PC-9 (cell line): Measurements from ENCODE around the gene USP9X. TPM values are rescaled to one million over a fixed set of nuclear protein-coding genes. Genes with fewer than 3 reads are reported as not detected.
"Not testable (repeated sequence)": the region's sequence is repeated elsewhere in the genome, so short reads cannot be mapped to it uniquely, and the experiment has no call there.

Experiments used
- BruUV-seq: library from RNA; stranded (reverse); fragments of 400-500 nt; replicated peaks from 2 replicates; lab custom pipeline; 2021; lab: Mats Ljungman, UMichigan
- CTCF ChIA-PET: fragments of 300-600 bp; sonication (Branson Sonifier 250); formaldehyde crosslinking; loops from one replicate; lab custom pipeline; 2022; ENCODE audit warnings: antibody characterized with exemption; lab: Charles Lee
- POLR2A ChIA-PET: fragments of 300-600 bp; sonication (Branson Sonifier 250); formaldehyde crosslinking; loops from one replicate; lab custom pipeline; 2022; ENCODE audit warnings: antibody characterized with exemption; ENCODE audit not compliant: unreplicated experiment; lab: Charles Lee
- DNase-seq, 2 experiments: peaks; one replicate each; pipeline versions ENCODE4 v3.0.0 to v3.0.0-alpha.2; 2015 to 2022; ENCODE audit warnings: mixed read lengths in 1 of 2
- H2AFZ ChIP-seq: fragments of 200-600 bp; sonication (generic); 2 replicates; pipeline ENCODE4 v1.8.1; 2017; ENCODE audit warnings: antibody characterized with exemption
- H3F3A ChIP-seq: fragments of 200-600 bp; sonication (generic); 2 replicates; pipeline ENCODE4 v1.8.1; 2017; ENCODE audit warnings: antibody characterized with exemption, mild to moderate bottlenecking, low read depth; ENCODE audit not compliant: insufficient read depth
- H3K27ac ChIP-seq: fragments of 200-600 bp; sonication (generic); 2 replicates; pipeline ENCODE4 v1.6.1; 2016; ENCODE audit warnings: mixed run types
- H3K27me3 ChIP-seq: fragments of 200-600 bp; sonication (generic); 2 replicates; pipeline ENCODE4 v1.6.1; 2016; ENCODE audit warnings: low read depth, mixed run types; ENCODE audit not compliant: insufficient read depth
- H3K36me3 ChIP-seq: fragments of 200-600 bp; sonication (generic); 2 replicates; pipeline ENCODE4 v1.6.1; 2016; ENCODE audit warnings: low read depth, mixed run types
- H3K4me1 ChIP-seq: fragments of 200-600 bp; sonication (generic); replicated peaks from 2 replicates; pipeline ENCODE4 v1.6.1; 2016; ENCODE audit warnings: mixed run types; ENCODE audit not compliant: insufficient read depth
- H3K4me2 ChIP-seq: fragments of 200-600 bp; sonication (generic); 2 replicates; pipeline ENCODE4 v1.6.1; 2017; ENCODE audit warnings: mixed run types
- H3K4me3 ChIP-seq: fragments of 200-600 bp; sonication (generic); 2 replicates; pipeline ENCODE4 v1.6.1; 2016; ENCODE audit warnings: mixed run types
- H3K79me2 ChIP-seq: fragments of 200-600 bp; sonication (generic); 2 replicates; pipeline ENCODE4 v1.6.1; 2017; ENCODE audit warnings: low read depth, mixed run types
- H3K9me2 ChIP-seq: fragments of 200-600 bp; sonication (generic); 2 replicates; pipeline ENCODE4 v1.8.1; 2017; ENCODE audit warnings: mild to moderate bottlenecking; ENCODE audit not compliant: insufficient read depth
- H3K9me3 ChIP-seq: fragments of 200-600 bp; sonication (generic); 2 replicates; pipeline ENCODE4 v1.8.1; 2016; ENCODE audit warnings: low read depth; ENCODE audit not compliant: insufficient read depth
- H4K20me1 ChIP-seq: fragments of 200-600 bp; sonication (generic); 2 replicates; pipeline ENCODE4 v1.8.1; 2017; ENCODE audit not compliant: insufficient read depth
- EZH2 ChIP-seq: fragments of 200-600 bp; sonication (generic); IDR thresholded peaks from 2 replicates; pipeline ENCODE4 v1.8.0; 2017; ENCODE audit warnings: antibody characterized with exemption, low read depth
- intact Hi-C: fragments of 100-400 bp; cut with micrococcal nuclease; formaldehyde crosslinking; loops from one replicate; pipeline ENCODE4 v1.10.0; 2022; ENCODE audit not compliant: unreplicated experiment
- total RNA-seq: library from RNA; stranded (reverse); gene quantifications from 2 replicates; pipeline ENCODE4 v1.2.3, GENCODE V29; 2021
- TF ChIP-seq, protein P1 (sequence below): fragments of 200-600 bp; sonication (generic); conservative IDR thresholded peaks from 2 replicates; pipeline ENCODE4 v1.6.1; 2017; ENCODE audit warnings: mixed run types, antibody characterized with exemption, mild to moderate bottlenecking, moderate library complexity

The USP9X gene
- total RNA-seq, 1 experiment from 2014 or later: 43.2 TPM

GRCh38 chrX:41055740-41056139 is 29.5 kb upstream of the USP9X start:
- Histone ChIP-seq H3K79me2 (no peaks in the 10 kb centered on the region), H3K27me3 (no peaks in the 10 kb centered on the region), H3K36me3 (no peaks in the 10 kb centered on the region), H3K4me3 (no peak overlapping the region), H3K4me1 (no peaks in the 10 kb centered on the region), H3F3A (no peaks in the 10 kb centered on the region), H3K27ac (no peak overlapping the region), H3K9me2 (no peaks in the 10 kb centered on the region), H3K4me2 (no peak overlapping the region), H4K20me1 (no peaks in the 10 kb centered on the region), H3K9me3 (no peaks in the 10 kb centered on the region), H2AFZ (no peak overlapping the region)
- no TSS peak for BruUV-seq
- DNase-seq: no peak
- intact Hi-C loops: no loop called here
- CTCF ChIA-PET: no interaction called here
- POLR2A ChIA-PET: no interaction called here
- no peak for TF ChIP-seq EZH2
- TF ChIP-seq, protein P1, sequence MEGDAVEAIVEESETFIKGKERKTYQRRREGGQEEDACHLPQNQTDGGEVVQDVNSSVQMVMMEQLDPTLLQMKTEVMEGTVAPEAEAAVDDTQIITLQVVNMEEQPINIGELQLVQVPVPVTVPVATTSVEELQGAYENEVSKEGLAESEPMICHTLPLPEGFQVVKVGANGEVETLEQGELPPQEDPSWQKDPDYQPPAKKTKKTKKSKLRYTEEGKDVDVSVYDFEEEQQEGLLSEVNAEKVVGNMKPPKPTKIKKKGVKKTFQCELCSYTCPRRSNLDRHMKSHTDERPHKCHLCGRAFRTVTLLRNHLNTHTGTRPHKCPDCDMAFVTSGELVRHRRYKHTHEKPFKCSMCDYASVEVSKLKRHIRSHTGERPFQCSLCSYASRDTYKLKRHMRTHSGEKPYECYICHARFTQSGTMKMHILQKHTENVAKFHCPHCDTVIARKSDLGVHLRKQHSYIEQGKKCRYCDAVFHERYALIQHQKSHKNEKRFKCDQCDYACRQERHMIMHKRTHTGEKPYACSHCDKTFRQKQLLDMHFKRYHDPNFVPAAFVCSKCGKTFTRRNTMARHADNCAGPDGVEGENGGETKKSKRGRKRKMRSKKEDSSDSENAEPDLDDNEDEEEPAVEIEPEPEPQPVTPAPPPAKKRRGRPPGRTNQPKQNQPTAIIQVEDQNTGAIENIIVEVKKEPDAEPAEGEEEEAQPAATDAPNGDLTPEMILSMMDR: no peak

- H3K27ac ChIP-seq, H3K4me1 ChIP-seq, H3K9me2 ChIP-seq, H3F3A ChIP-seq, intact Hi-C loops, H3K27me3 ChIP-seq, H4K20me1 ChIP-seq, CTCF ChIA-PET, H2AFZ ChIP-seq, H3K36me3 ChIP-seq, H3K4me2 ChIP-seq, H3K4me3 ChIP-seq, DNase-seq, POLR2A ChIA-PET, BruUV-seq, H3K79me2 ChIP-seq, H3K9me3 ChIP-seq: not testable (repeated sequence)
These were observed 22.0 kb upstream of the USP9X start for GRCh38 chrX:41063276-41063675.

DNA sequence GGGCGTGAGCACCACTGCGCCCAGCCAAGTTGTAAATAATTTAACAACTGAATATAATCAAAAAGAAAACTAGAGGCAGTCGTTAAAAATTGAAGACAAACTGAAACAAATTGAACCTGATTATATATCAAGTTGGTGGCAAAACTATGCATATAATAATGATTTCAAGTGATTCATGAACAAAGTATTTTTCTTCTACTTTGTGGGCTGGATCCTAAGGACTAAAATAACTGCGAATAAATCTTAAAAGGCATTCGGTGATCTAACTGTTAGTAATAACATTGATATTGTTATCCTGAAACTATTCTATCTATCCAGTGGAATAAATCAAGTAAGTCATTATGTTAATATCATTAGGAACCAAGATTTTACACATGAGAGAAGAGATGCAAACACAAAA is 21.2 kb upstream of the USP9X start:
- no peak for DNase-seq
- H3F3A ChIP-seq: no peaks in the 10 kb centered on the region
- no peaks in the 10 kb centered on the region for H3K27me3 ChIP-seq
- H3K36me3 ChIP-seq: no peaks in the 10 kb centered on the region
- H2AFZ ChIP-seq: no peak overlapping the region
- no peak overlapping the region for H3K27ac ChIP-seq
- H4K20me1 ChIP-seq: no peaks in the 10 kb centered on the region
- H3K4me1 ChIP-seq: no peaks in the 10 kb centered on the region
- H3K4me3 ChIP-seq: no peak overlapping the region
- ChIA-PET POLR2A (no interaction called here), CTCF (no interaction called here)
- H3K9me3 ChIP-seq: no peaks in the 10 kb centered on the region
- intact Hi-C loops: no loop called here
- TF ChIP-seq EZH2: no peak
- BruUV-seq: no TSS peak
- no peaks in the 10 kb centered on the region for H3K79me2 ChIP-seq
- no peaks in the 10 kb centered on the region for H3K9me2 ChIP-seq
- H3K4me2 ChIP-seq: no peak overlapping the region

DNA sequence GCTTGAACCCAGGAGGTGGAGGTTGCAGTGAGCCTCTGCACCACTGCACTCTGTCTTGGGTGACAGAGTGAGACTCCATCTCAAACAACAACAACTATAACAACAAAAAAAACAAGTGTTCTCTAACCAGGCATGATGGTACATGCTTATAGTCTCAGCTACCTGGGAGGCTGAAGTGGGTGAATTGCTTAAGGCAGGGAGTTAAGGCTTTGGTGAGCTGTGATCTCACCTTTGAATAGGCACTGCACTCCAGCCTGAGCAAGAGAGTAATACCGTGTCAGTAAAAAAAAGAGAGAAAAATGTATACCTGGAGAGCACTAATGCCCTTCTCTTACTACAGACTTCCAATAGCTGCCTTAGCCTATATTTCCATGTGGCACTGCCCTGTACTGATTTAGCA is 18.9 kb upstream of the USP9X start:
- intact Hi-C loops: no loop called here
- POLR2A ChIA-PET: no interaction called here
- Histone ChIP-seq H2AFZ (no peak overlapping the region), H3K27ac (no peak overlapping the region), H3K36me3 (no peaks in the 10 kb centered on the region), H3F3A (no peaks in the 10 kb centered on the region), H3K79me2 (no peaks in the 10 kb centered on the region), H4K20me1 (no peaks in the 10 kb centered on the region), H3K9me3 (no peaks in the 10 kb centered on the region), H3K27me3 (no peaks in the 10 kb centered on the region), H3K4me3 (no peak overlapping the region), H3K4me2 (no peak overlapping the region), H3K9me2 (no peaks in the 10 kb centered on the region), H3K4me1 (no peaks in the 10 kb centered on the region)
- BruUV-seq: no TSS peak
- CTCF ChIA-PET: no interaction called here
- TF ChIP-seq, protein P1: no peak
- TF ChIP-seq EZH2: no peak
- no peak for DNase-seq
